Left ventricle myocardium inferior (tissue), 1 donor: Measurements from ENCODE around the gene BCAR3. TPM values are rescaled to one million over a fixed set of nuclear protein-coding genes. Genes with fewer than 3 reads are reported as not detected.

Experiments
- DNase-seq: peaks from one replicate; pipeline ENCODE4 v3.0.0-alpha.2; 2020
- H3K27ac ChIP-seq: fragments of 200-600 bp; replicated peaks from 2 replicates; pipeline ENCODE4 v1.8.0; 2021
- H3K27me3 ChIP-seq: fragments of 200-600 bp; 2 replicates; pipeline ENCODE4 v1.8.0; 2021; ENCODE audit warnings: low read depth
- H3K36me3 ChIP-seq: fragments of 200-600 bp; 2 replicates; pipeline ENCODE4 v1.8.0; 2021
- H3K4me1 ChIP-seq: fragments of 200-600 bp; 2 replicates; pipeline ENCODE4 v1.8.0; 2021
- H3K4me3 ChIP-seq: fragments of 200-600 bp; 2 replicates; pipeline ENCODE4 v1.8.0; 2021; ENCODE audit warnings: mild to moderate bottlenecking, moderate library complexity
- H3K9me3 ChIP-seq: fragments of 200-600 bp; replicated peaks from 2 replicates; pipeline ENCODE4 v1.8.0; 2021
- CTCF ChIP-seq: fragments of 200-600 bp; IDR thresholded peaks from 2 replicates; pipeline ENCODE4 v1.8.0; 2021; ENCODE audit warnings: antibody characterized with exemption, mild to moderate bottlenecking, borderline replicate concordance
- intact Hi-C: fragments of 100-400 bp; cut with micrococcal nuclease; formaldehyde crosslinking; loops from one replicate; pipeline ENCODE4 v1.11.0; 2022
- total RNA-seq: library from RNA; stranded (reverse); fragmentation: NEBNext Ultra II Directional; extraction: Animal tissue kit (Norgen Biotek cat#: 25700); gene quantifications from one replicate; pipeline ENCODE4 v1.2.1, GENCODE V29; 2021
- donor health status: DM: no; HTN: yes; CAD: no; lungs with severe emphysema.

The BCAR3 gene
- total RNA-seq, 1 donor from 2014 or later = 23.5 TPM

GRCh38 chr1:93692026-93692425 is 10.4 kb upstream of the BCAR3 start:
- H3K27me3 ChIP-seq = no peaks in the 10 kb centered on the region
- H3K9me3 ChIP-seq = no peaks in the 10 kb centered on the region
- no peaks in the 10 kb centered on the region for H3K36me3 ChIP-seq
- intact Hi-C loops = no loop called here
- no peak for DNase-seq
- peaks cover 8% of the 10 kb centered on the region for H3K4me1 ChIP-seq
- H3K4me3 ChIP-seq = no peak overlapping the region
- H3K27ac ChIP-seq = no peak overlapping the region
- TF ChIP-seq CTCF = no peak

- Histone ChIP-seq H3K9me3 (no peaks in the 10 kb centered on the region), H3K27me3 (no peaks in the 10 kb centered on the region), H3K4me3 (no peak overlapping the region), H3K27ac (no peak overlapping the region), H3K4me1 (peaks cover 16% of the 10 kb centered on the region), H3K36me3 (no peaks in the 10 kb centered on the region)
- intact Hi-C loops = no loop called here
- DNase-seq = no peak
- TF ChIP-seq CTCF = no peak
Measured at GRCh38 chr1:93690921-93691789, 9.5 kb upstream of the BCAR3 start.

- intact Hi-C loops = no loop called here
- H3K4me3 ChIP-seq = no peak overlapping the region
- H3K27me3 ChIP-seq = no peaks in the 10 kb centered on the region
- no peaks in the 10 kb centered on the region for H3K36me3 ChIP-seq
- no peaks in the 10 kb centered on the region for H3K9me3 ChIP-seq
- no peak for DNase-seq
- TF ChIP-seq CTCF = no peak
- H3K4me1 ChIP-seq = peaks cover 20% of the 10 kb centered on the region
- H3K27ac ChIP-seq = no peak overlapping the region
Measured at GRCh38 chr1:93690341-93690740, 8.7 kb upstream of the BCAR3 start.

GRCh38 chr1:93689521-93690223 is 8.0 kb upstream of the BCAR3 start:
- no peaks in the 10 kb centered on the region for H3K9me3 ChIP-seq
- intact Hi-C loops = loop anchor here (10.0 kb wide), 1 partner anchor 55 kb away; no protein-coding TSS in a partner anchor
- no peak for TF ChIP-seq CTCF

GRCh38 chr1:93687542-93687941 is 5.9 kb upstream of the BCAR3 start:
- DNase-seq = no peak
- Histone ChIP-seq H3K27me3 (no peaks in the 10 kb centered on the region), H3K27ac (no peak overlapping the region), H3K36me3 (no peaks in the 10 kb centered on the region), H3K9me3 (no peaks in the 10 kb centered on the region), H3K4me1 (peaks cover 13% of the 10 kb centered on the region), H3K4me3 (no peak overlapping the region)
- no peak for TF ChIP-seq CTCF
- intact Hi-C loops = loop anchor here (10.0 kb wide), 1 partner anchor 53 kb away; no protein-coding TSS in a partner anchor

More at GRCh38 chr1:93689521-93690223, 8.0 kb upstream of the BCAR3 start:
- Histone ChIP-seq H3K36me3 (no peaks in the 10 kb centered on the region), H3K27ac (no peak overlapping the region), H3K27me3 (no peaks in the 10 kb centered on the region), H3K4me3 (no peak overlapping the region), H3K4me1 (peaks cover 18% of the 10 kb centered on the region)
- DNase-seq = no peak
